Stimulated activated naive CD8-positive, alpha-beta T cell treated with anti-CD3 and anti-CD28 coated beads, Interleukin-15, amount 100 ng/mL, for 72 hours (primary cell): ENCODE measurements around the gene DYNC1LI2.
A peak's percentile ranks its signal among the peaks of the same experiment; 100 is the strongest.

Experiments
- ATAC-seq: fragments of 150-1000 bp; cut with Tn5 transposase; 2 replicates; pipeline ENCODE4 v1.10.0; 2021; ENCODE audit warnings: mild to moderate bottlenecking, moderate library complexity
- DNase-seq, 2 donors: peaks; one replicate each; pipeline ENCODE4 v3.0.0; 2021 to 2022
- H3K27ac Mint-ChIP-seq, 2 donors: one replicate each; pipeline ENCODE4 v1.8.0; 2022; ENCODE audit warnings: mild to moderate bottlenecking in 2 of 2, mixed read lengths in 2 of 2, moderate library complexity in 2 of 2
- H3K27me3 Mint-ChIP-seq: one replicate; pipeline ENCODE4 v1.8.0; 2022; ENCODE audit warnings: mixed read lengths
- H3K4me1 Mint-ChIP-seq: one replicate; pipeline ENCODE4 v1.8.0; 2022; ENCODE audit warnings: mild to moderate bottlenecking, mixed read lengths
- H3K4me3 Mint-ChIP-seq, 2 donors: one replicate each; pipeline ENCODE4 v1.8.0; 2022; ENCODE audit warnings: mild to moderate bottlenecking in 2 of 2, mixed read lengths in 2 of 2, moderate library complexity in 1 of 2
- H3K9me3 Mint-ChIP-seq, 2 donors: one replicate each; pipeline ENCODE4 v1.8.0; 2022; ENCODE audit warnings: mixed read lengths in 2 of 2

DYNC1LI2 gene

DNA sequence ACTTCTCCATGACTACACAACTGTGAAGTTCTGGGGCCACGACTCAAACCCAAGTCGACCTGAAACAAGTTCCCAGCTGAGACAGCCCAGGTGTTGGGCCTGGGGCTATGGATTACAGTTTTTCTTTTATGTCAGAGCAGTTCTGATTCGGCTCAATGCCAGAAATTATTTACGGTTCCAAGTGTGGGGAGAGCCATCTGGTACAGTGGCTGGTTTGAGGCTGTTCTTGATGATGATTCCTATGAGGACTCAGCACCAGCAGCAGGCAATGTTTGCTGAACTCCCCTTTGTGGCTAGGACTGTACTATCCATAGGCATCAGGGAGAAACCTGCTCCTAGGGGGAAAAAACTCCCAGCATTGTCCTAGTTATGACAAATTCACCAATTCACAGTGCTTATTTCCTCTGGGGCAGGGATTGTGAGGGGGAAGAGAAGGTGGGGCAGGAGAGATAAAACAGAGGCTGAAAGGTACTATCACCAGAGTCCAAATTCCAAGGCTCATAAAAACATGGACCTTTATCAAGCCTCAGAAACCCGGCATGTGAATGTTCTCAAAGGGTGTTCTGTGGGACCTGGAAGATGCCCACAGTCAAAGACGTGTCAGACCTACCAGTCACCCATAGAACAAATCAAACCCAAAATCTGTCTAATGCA, 36.6 kb downstream of the DYNC1LI2 start:
- H3K4me3 Mint-ChIP-seq, result no peak overlapping the region
- no peak for ATAC-seq
- H3K4me1 Mint-ChIP-seq, result no peaks in the 10 kb centered on the region
- H3K27ac Mint-ChIP-seq, result no peak overlapping the region
- no peaks in the 10 kb centered on the region for H3K9me3 Mint-ChIP-seq
- no peak for DNase-seq
- H3K27me3 Mint-ChIP-seq, result no peaks in the 10 kb centered on the region

DNA sequence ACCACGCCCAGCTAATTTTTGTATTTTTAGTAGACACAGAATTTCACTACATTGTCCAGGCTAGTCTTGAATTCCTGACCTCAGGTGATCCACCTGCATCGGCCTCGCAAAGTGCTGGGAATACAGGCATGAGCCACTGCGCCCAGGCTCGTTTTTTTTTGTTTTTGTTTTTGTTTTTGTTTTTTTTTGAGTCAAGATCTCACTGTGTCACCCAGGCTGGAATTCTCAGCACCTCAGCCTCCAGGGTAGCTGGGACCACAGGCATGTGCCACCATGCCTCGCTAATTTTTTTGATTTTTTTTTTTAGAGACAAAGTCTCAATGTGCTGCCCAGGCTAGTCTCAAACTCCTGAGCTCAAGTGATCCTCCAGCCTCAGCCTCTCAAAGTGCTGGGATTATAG, 37.3 kb downstream of the DYNC1LI2 start:
- H3K27me3 Mint-ChIP-seq, result no peaks in the 10 kb centered on the region
- peak overlapping the region in 1 of 2 donors; percentile 63 for H3K27ac Mint-ChIP-seq
- ATAC-seq (no peak), DNase-seq (no peak)
- no peak overlapping the region for H3K4me3 Mint-ChIP-seq
- no peaks in the 10 kb centered on the region for H3K4me1 Mint-ChIP-seq
- no peaks in the 10 kb centered on the region for H3K9me3 Mint-ChIP-seq

- no peaks in the 10 kb centered on the region for H3K9me3 Mint-ChIP-seq
- H3K4me1 Mint-ChIP-seq, result no peaks in the 10 kb centered on the region
- no peaks in the 10 kb centered on the region for H3K27me3 Mint-ChIP-seq
- H3K4me3 Mint-ChIP-seq, result no peak overlapping the region
- H3K27ac Mint-ChIP-seq, result no peak overlapping the region
- ATAC-seq (no peak), DNase-seq (no peak)
Measured at GRCh38 chr16:66713076-66713475, 38.3 kb downstream of the DYNC1LI2 start.

- ATAC-seq, result peak; percentile 65
Measured at GRCh38 chr16:66712512-66712911, 38.9 kb downstream of the DYNC1LI2 start.

DNA sequence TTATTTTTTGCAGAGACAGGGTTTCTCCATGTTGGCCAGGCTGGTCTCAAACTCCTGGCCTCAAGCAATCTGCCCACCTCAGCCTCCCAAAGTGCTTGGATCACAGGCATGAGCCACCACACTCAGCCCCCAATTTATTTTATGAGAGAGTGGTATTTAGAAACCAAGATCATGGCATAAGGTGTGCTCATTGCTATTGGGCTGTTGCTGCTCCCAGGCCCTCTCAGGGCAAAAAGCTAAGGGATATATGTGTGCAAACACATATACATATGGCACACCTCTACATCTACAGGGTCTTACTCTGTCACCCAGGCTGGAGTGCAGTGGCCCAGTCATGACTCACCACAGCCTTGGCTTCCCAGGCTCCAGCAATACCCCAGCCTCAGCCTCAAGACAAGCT, 39.8 kb downstream of the DYNC1LI2 start:
- Mint-ChIP-seq H3K27me3 (no peaks in the 10 kb centered on the region), H3K4me3 (no peak overlapping the region), H3K9me3 (no peaks in the 10 kb centered on the region), H3K4me1 (no peaks in the 10 kb centered on the region), H3K27ac (no peak overlapping the region)
- ATAC-seq (no peak), DNase-seq (no peak)

More at GRCh38 chr16:66712512-66712911, 38.9 kb downstream of the DYNC1LI2 start:
- Mint-ChIP-seq H3K4me3 (no peak overlapping the region), H3K4me1 (no peaks in the 10 kb centered on the region), H3K9me3 (no peaks in the 10 kb centered on the region), H3K27ac (peak overlapping the region in 1 of 2 donors; percentile 20), H3K27me3 (no peaks in the 10 kb centered on the region)
- DNase-seq, result no peak

- no peaks in the 10 kb centered on the region for H3K4me1 Mint-ChIP-seq
- no peak overlapping the region for H3K27ac Mint-ChIP-seq
Measured at GRCh38 chr16:66706506-66706880, 44.9 kb downstream of the DYNC1LI2 start.

GRCh38 chr16:66705790-66706505, 45.5 kb downstream of the DYNC1LI2 start:
- H3K27ac Mint-ChIP-seq, result no peak overlapping the region
- no peak for DNase-seq
- no peaks in the 10 kb centered on the region for H3K27me3 Mint-ChIP-seq
- no peak for ATAC-seq
- no peaks in the 10 kb centered on the region for H3K4me1 Mint-ChIP-seq
- no peaks in the 10 kb centered on the region for H3K9me3 Mint-ChIP-seq
- H3K4me3 Mint-ChIP-seq, result no peak overlapping the region

More at GRCh38 chr16:66706506-66706880, 44.9 kb downstream of the DYNC1LI2 start:
- ATAC-seq, result no peak
- no peak overlapping the region for H3K4me3 Mint-ChIP-seq
- no peaks in the 10 kb centered on the region for H3K9me3 Mint-ChIP-seq
- DNase-seq, result no peak
- H3K27me3 Mint-ChIP-seq, result no peaks in the 10 kb centered on the region

DNA sequence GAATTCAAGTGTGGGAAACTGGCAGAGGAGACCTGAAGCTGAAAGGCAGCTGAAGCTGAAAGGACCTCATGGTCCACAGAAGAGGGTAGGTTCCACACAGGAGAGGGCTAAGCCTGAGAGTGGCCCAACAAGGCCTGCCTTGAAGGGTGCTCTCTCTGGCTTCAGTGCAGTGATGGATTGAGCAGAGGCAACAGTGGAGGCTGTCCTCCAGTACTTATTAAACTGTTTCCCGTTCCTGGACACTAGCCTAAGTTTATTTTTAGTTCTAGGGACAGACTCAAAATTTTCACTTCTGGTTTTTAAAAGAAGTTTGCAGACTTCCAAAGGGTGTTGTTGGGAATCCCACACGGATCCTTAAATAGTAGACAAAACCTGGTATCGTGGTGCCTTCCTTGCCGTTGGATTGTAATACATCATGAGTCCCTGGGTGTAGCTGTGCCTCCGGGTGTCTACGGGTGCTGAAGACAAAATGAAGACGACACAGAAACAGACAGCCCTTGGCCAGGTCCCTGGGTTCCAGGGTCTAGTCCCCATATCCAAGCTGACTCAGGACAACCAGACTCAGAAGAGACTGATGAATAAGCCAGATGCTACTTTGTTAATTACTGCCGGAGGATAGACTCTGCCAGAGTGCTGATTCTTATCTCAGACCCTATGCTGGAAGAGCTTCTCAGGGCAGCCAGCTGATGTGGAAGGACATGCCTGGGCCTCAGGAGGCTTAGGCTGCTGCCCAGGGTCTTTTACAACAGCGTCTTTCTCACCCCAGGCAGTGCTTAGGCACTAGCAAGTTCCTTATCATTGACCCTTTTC, 47.8 kb downstream of the DYNC1LI2 start:
- ATAC-seq (peak; percentile 42), DNase-seq (no peak)
- Mint-ChIP-seq H3K4me1 (no peaks in the 10 kb centered on the region), H3K27me3 (peaks cover 14% of the 10 kb centered on the region), H3K27ac (no peak overlapping the region), H3K4me3 (no peak overlapping the region), H3K9me3 (no peaks in the 10 kb centered on the region)

GRCh38 chr16:66701516-66701915, 49.9 kb downstream of the DYNC1LI2 start:
- peaks cover 6% of the 10 kb centered on the region for H3K4me1 Mint-ChIP-seq
- DNase-seq (no peak), ATAC-seq (no peak)
- no peak overlapping the region for H3K27ac Mint-ChIP-seq
- H3K9me3 Mint-ChIP-seq, result no peaks in the 10 kb centered on the region
- H3K27me3 Mint-ChIP-seq, result peaks cover 28% of the 10 kb centered on the region
- H3K4me3 Mint-ChIP-seq, result no peak overlapping the region

DNA sequence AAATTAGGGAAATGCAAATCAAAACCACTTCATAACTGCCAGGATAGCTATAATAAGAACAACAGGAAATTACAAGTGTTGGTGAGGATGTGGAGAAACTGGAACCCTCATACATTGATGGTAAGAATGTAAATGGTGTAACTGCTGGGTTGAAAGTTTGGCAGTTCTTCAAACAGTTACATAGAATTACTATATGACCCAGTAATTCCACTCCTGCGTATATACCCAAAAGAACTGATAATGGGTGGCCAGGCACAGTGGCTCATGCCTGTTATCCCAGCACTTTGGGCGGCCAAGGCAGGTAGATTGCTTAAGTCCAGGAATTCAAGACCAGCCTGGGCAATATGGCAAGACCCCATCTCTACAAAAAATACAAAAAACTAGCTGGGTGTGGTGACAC, 50.4 kb downstream of the DYNC1LI2 start:
- no peak overlapping the region for H3K4me3 Mint-ChIP-seq
- ATAC-seq (no peak), DNase-seq (no peak)
- H3K27ac Mint-ChIP-seq, result no peak overlapping the region
- H3K27me3 Mint-ChIP-seq, result peaks cover 28% of the 10 kb centered on the region
- peaks cover 7% of the 10 kb centered on the region for H3K4me1 Mint-ChIP-seq
- H3K9me3 Mint-ChIP-seq, result no peaks in the 10 kb centered on the region

GRCh38 chr16:66699898-66700297, 51.5 kb downstream of the DYNC1LI2 start:
- H3K4me1 Mint-ChIP-seq, result peaks cover 18% of the 10 kb centered on the region
- DNase-seq (no peak), ATAC-seq (no peak)
- H3K27me3 Mint-ChIP-seq, result peaks cover 35% of the 10 kb centered on the region
- H3K27ac Mint-ChIP-seq, result no peak overlapping the region
- H3K9me3 Mint-ChIP-seq, result no peaks in the 10 kb centered on the region
- H3K4me3 Mint-ChIP-seq, result no peak overlapping the region

DNA sequence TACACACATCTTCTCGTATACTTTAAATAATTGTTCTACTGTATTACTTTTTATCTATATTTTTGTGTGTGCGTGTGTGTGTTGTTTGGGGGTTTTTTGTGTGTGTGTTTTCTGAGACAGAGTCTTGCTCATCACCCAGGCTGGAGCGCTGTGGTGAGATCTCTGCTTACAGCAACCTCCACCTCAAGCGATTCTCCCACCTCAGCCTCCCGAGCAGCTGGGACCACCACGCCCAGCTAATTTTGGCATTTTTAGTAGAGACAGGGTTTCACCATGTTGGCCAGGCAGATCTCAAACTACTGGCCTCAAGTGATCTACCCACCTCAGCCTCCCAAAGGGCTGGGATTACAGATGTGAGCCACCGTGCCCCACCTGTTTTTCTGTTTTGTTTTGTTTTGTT, 53.4 kb downstream of the DYNC1LI2 start:
- Mint-ChIP-seq H3K4me3 (no peak overlapping the region), H3K4me1 (peaks cover 20% of the 10 kb centered on the region), H3K9me3 (no peaks in the 10 kb centered on the region), H3K27me3 (peaks cover 50% of the 10 kb centered on the region), H3K27ac (no peak overlapping the region)
- ATAC-seq, result no peak
- no peak for DNase-seq

DNA sequence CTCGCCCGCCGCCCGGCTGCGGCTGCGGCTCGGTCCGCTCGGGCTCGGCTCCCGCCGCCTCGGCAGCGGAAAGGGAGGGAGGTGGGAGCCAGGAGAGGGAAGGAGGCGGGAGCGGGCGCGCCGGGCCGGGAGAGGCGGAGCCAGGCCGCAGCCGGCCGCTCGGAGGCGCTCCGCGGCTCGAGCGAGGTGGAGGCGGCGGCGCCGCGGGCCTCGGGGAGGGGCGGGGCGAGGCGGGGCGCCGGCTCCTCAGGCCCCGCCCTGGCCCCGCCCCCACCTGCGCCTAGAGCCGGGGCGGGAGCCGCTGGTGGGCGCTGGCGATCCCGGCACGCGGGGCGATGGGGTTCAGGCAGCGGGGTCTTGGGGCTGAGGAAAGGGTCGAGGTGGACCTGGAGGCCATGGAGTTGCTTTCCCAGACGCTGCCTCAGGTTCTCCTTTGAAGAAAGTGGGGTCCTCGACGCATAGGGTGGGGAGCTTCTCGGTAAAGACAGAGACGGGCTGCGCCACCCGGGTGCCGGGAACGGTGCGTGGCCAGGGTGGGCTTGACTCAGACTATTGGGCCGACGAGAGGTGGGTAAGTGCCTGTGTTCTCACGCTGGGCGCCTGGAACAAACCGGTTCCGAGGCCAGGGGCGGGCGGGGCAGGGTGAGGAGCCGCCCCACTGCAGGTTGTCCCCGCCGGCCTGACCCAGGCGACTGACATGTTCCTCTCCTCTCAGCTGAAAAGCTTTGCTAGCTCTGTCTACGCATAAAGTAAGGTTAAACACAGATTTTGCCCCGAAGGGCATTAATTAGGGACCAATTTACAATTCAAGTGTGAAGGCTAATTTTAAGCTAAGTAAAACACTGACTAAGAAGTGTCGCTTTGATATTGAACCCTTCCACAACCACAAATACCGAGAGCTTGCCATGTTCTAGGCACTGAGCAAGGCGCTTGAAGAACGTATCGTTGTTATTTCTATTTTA, 54.5 kb downstream of the DYNC1LI2 start, which contains the start of gene CMTM4:
Gene CMTM4 (minus strand): TSS at position 75 of the 962 bp plus-strand sequence. CDS start 218 bp downstream, outside the sequence.
- peak within 1 kb of the TSS; percentile 82 to 85 for H3K4me3 Mint-ChIP-seq
- H3K4me1 Mint-ChIP-seq, result peaks cover 20% of the 10 kb centered on the region
- peak; percentile 67 to 77 for DNase-seq
- H3K27ac Mint-ChIP-seq, result peak within 1 kb of the TSS in 1 of 2 donors; percentile 54
- ATAC-seq, result peak; percentile 89
- no peaks in the 10 kb centered on the region for H3K9me3 Mint-ChIP-seq
- H3K27me3 Mint-ChIP-seq, result peaks cover 50% of the 10 kb centered on the region

DNA sequence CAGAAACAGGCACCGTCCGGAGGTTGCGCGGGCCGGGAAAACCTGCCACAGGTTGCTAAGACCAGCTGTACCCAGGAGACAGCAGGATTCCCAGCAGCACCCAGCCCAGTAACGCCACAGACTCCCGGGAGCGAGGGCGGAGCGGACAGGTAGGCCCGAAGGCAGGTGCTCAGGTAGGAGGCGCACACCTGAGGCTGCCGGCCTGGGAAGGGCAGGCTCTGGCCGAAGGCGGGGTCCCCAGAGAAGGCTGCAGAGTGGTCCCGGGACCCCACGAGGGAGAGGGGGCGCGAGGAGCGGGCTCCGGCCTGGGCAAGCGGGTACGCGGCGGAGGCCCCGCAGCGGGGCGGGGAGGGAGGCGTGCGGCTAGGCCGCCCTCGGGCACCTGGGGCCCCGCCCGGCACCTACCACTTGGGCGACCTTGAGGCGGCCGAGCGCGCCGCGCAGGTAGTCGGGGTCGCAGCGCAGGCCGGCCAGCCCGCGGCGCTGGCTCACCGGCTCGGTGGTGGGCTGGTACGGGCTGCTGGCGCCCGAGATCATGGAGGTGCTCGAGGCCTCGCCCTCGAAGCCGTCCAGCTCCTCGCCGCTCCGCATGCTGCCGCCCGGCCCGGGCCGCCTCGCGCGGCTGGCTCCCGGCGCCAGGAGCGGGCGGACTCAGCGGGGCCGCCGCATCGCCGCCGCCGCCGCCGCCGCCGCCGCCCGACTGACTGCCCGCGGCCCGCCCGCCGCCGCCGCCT, 55.3 kb downstream of the DYNC1LI2 start:
- Mint-ChIP-seq H3K4me1 (peaks cover 20% of the 10 kb centered on the region), H3K27ac (no peak overlapping the region), H3K27me3 (peaks cover 50% of the 10 kb centered on the region), H3K4me3 (peak overlapping the region; percentile 81 to 84), H3K9me3 (no peaks in the 10 kb centered on the region)
- peak in 1 of 2 donors; percentile 40 for DNase-seq
- peak; percentile 65 for ATAC-seq
